ENCODE data around the gene CDH4.

DNA sequence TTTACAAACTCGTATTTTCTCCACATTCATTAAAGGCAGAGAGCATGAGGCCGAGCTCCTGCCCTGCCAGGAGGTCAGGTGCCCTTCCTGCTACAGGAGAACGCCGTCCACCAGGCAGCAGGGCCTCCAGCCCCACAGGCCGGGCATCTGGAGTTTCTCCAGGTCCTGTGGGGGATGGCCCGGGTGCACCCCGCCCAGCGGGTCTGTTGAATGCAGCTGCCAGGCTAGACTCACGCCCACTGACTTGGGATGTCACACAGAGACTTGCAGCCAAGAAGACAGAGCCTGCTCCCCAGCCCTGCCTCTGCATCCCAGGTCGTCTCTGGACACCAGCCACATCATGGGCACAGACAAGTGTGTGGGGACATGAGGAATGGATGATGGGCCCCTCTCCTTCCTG, 376.4 kb downstream of the CDH4 start:
- no peak for TF ChIP-seq MAFK (IDR thresholded peaks at IDR 0.05; ENCODE audit: low read depth, low read length)
- no peak for TF ChIP-seq RFX5 (IDR thresholded peaks at IDR 0.05; ENCODE audit: low read depth, low read length)
- TF ChIP-seq POLR2A (IDR thresholded peaks at IDR 0.05; ENCODE audit: low read depth, low read length): no peak
- TF ChIP-seq, protein P1, sequence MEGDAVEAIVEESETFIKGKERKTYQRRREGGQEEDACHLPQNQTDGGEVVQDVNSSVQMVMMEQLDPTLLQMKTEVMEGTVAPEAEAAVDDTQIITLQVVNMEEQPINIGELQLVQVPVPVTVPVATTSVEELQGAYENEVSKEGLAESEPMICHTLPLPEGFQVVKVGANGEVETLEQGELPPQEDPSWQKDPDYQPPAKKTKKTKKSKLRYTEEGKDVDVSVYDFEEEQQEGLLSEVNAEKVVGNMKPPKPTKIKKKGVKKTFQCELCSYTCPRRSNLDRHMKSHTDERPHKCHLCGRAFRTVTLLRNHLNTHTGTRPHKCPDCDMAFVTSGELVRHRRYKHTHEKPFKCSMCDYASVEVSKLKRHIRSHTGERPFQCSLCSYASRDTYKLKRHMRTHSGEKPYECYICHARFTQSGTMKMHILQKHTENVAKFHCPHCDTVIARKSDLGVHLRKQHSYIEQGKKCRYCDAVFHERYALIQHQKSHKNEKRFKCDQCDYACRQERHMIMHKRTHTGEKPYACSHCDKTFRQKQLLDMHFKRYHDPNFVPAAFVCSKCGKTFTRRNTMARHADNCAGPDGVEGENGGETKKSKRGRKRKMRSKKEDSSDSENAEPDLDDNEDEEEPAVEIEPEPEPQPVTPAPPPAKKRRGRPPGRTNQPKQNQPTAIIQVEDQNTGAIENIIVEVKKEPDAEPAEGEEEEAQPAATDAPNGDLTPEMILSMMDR (conservative IDR thresholded peaks at IDR 0.05; ENCODE audit: low read depth, low read length): no peak
- no peak for TF ChIP-seq MAZ (IDR thresholded peaks at IDR 0.05; ENCODE audit: borderline replicate concordance, low read depth, low read length)
- no peak for TF ChIP-seq CEBPB (IDR thresholded peaks at IDR 0.05; ENCODE audit: low read depth, low read length)
- TF ChIP-seq RAD21 (IDR thresholded peaks at IDR 0.05; ENCODE audit: low read length): no peak
- TF ChIP-seq, protein P2, sequence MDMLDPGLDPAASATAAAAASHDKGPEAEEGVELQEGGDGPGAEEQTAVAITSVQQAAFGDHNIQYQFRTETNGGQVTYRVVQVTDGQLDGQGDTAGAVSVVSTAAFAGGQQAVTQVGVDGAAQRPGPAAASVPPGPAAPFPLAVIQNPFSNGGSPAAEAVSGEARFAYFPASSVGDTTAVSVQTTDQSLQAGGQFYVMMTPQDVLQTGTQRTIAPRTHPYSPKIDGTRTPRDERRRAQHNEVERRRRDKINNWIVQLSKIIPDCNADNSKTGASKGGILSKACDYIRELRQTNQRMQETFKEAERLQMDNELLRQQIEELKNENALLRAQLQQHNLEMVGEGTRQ (IDR thresholded peaks at IDR 0.05; ENCODE audit: low read depth, low read length): no peak
- TF ChIP-seq BHLHE40 (IDR thresholded peaks at IDR 0.05; ENCODE audit: low read depth, low read length): no peak
- TF ChIP-seq RCOR1 (IDR thresholded peaks at IDR 0.05; ENCODE audit: insufficient replicate concordance, low read length): no peak
- no peak for TF ChIP-seq MXI1 (IDR thresholded peaks at IDR 0.05; ENCODE audit: borderline replicate concordance, low read depth, low read length)
- TF ChIP-seq SMC3 (IDR thresholded peaks at IDR 0.05; ENCODE audit: low read depth, low read length): no peak
- TF ChIP-seq FOS (IDR thresholded peaks at IDR 0.05; ENCODE audit: low read depth, low read length): no peak

Measured in IMR-90 (cell line).